IMR-90 (cell line): ENCODE results near the gene PHC1.

Experiments
- CEBPB ChIP-seq: IDR thresholded peaks from 2 replicates; pipeline ENCODE4 v1.6.1; 2012; ENCODE audit warnings: low read depth, low read length, improper control_type of control experiment
- MAZ ChIP-seq: IDR thresholded peaks from 2 replicates; pipeline ENCODE4 v1.6.1; 2012; ENCODE audit warnings: low read depth, mild to moderate bottlenecking, low read length, improper control_type of control experiment, moderate library complexity, borderline replicate concordance
- POLR2A ChIP-seq: IDR thresholded peaks from 2 replicates; pipeline ENCODE4 v1.6.1; 2012; ENCODE audit warnings: mild to moderate bottlenecking, low read depth, low read length
- RFX5 ChIP-seq: IDR thresholded peaks from 2 replicates; pipeline ENCODE4 v1.8.0; 2012; ENCODE audit warnings: low read depth, mild to moderate bottlenecking, low read length, moderate library complexity
- TF ChIP-seq, protein P1 (sequence below): conservative IDR thresholded peaks from 2 replicates; pipeline ENCODE4 v1.5.1; 2012; ENCODE audit warnings: mild to moderate bottlenecking, low read depth, low read length, improper control_type of control experiment

DNA sequence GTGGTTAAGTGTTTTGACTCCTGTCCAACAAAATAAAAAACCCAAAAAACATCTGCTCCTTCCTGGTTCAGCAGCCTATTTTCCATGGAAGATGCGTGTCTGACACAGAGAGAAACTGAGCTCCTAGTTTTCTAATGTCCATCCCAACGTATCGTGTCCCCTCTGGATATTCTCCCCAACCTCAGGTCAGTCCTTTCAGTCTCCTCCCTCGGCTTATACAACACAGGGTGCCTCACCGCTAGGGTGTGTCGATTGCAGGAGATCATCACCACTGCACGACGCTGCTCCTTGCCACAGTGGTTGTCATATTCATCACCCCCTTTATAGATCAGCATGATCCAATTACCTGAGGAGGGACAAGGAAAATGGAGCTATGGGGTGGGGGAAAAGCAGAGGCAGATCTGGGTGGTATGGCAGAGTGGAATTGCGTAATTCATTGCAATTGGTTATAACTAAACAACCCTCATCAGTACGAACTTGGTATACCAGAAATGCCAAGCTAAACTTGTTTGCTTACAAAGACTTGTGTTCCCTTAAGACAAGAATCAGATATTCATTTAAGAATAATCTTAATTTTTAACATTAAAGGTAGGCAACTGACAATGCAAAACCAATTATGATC lies 29.4 kb downstream of the PHC1 start:
- TF ChIP-seq, protein P1, sequence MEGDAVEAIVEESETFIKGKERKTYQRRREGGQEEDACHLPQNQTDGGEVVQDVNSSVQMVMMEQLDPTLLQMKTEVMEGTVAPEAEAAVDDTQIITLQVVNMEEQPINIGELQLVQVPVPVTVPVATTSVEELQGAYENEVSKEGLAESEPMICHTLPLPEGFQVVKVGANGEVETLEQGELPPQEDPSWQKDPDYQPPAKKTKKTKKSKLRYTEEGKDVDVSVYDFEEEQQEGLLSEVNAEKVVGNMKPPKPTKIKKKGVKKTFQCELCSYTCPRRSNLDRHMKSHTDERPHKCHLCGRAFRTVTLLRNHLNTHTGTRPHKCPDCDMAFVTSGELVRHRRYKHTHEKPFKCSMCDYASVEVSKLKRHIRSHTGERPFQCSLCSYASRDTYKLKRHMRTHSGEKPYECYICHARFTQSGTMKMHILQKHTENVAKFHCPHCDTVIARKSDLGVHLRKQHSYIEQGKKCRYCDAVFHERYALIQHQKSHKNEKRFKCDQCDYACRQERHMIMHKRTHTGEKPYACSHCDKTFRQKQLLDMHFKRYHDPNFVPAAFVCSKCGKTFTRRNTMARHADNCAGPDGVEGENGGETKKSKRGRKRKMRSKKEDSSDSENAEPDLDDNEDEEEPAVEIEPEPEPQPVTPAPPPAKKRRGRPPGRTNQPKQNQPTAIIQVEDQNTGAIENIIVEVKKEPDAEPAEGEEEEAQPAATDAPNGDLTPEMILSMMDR, result no peak
- peak; percentile 84 for TF ChIP-seq CEBPB
- TF ChIP-seq POLR2A, result no peak
- no peak for TF ChIP-seq RFX5
- TF ChIP-seq MAZ, result no peak
